ENCODE results near the gene SLC25A48.

DNA sequence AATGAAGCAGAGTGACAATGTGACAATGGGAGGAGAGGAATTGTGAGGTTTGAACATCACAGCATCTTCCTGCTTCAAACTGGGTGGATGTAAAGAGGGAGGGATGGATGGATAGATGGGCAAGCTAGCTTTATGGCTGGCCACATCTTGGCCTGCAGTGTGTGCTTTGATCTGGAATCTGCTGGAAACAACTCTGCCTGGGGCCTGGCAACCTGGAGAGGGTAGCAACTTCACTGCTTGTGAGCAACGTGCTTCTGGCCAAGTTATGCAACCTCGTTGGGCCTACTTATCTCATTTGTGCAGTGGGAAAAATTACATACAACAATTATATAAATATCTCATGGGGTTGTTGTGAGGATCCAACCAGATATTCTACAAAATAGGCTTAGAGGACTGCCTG is 55.8 kb downstream of the SLC25A48 start:
- TF ChIP-seq, protein P1, sequence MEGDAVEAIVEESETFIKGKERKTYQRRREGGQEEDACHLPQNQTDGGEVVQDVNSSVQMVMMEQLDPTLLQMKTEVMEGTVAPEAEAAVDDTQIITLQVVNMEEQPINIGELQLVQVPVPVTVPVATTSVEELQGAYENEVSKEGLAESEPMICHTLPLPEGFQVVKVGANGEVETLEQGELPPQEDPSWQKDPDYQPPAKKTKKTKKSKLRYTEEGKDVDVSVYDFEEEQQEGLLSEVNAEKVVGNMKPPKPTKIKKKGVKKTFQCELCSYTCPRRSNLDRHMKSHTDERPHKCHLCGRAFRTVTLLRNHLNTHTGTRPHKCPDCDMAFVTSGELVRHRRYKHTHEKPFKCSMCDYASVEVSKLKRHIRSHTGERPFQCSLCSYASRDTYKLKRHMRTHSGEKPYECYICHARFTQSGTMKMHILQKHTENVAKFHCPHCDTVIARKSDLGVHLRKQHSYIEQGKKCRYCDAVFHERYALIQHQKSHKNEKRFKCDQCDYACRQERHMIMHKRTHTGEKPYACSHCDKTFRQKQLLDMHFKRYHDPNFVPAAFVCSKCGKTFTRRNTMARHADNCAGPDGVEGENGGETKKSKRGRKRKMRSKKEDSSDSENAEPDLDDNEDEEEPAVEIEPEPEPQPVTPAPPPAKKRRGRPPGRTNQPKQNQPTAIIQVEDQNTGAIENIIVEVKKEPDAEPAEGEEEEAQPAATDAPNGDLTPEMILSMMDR (IDR thresholded peaks at IDR 0.05): no peak
- TF ChIP-seq POLR2A (IDR thresholded peaks at IDR 0.05) (no peak), EP300 (IDR thresholded peaks at IDR 0.05) (no peak)

Measured in ovary (tissue), 3 donors.